ENCODE data around the gene MATN3. TPM values are rescaled to one million over a fixed set of nuclear protein-coding genes. Genes with fewer than 3 reads are reported as not detected.

MATN3 gene
- total RNA-seq, 1 donor from 2014 or later = 1.3 TPM

DNA sequence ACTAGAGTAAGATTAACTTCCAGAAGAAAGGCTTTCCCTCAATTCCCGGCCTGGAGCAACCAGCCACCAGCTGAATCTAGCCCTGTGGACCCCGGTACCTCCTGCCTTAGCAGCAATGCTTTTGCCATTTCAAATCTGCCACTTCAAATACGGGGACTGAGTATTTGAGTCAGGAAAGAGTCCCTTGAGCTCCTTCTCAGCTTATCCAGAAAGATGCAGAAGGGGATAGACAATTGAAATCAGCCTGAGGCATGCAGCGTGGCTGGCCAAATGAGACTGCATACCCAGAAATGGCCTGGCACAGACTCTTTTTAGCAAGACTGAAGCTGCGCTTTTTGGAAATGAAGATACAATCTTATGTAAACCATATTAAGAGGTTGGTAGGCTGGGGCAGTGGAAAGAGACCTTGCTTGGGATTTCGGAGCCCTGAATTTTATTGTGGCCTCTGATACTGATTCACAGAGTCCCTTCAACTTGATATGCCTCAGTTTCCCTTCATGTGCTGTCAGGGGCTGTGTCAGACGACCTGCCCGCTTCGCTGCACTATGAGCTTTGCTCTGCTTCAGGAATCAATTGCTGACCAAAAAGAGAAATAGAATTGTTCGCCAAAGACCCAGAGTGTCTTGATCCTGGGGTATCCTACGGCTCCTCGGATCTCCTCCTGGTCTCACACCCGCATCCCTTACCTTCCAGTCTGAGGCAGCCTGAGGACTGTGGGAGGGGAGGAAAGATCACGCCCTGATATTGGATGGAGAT is 1.0 kb downstream of the MATN3 start:
- H3K27me3 Mint-ChIP-seq (ENCODE audit: low read depth) = peaks cover 58% of the 10 kb centered on the region
- no peak overlapping the region for H3K27ac Mint-ChIP-seq (ENCODE audit: unreplicated experiment)
- no peak for DNase-seq (ENCODE audit: low read depth, low spot score)
- H3K4me1 Mint-ChIP-seq = peaks cover 13% of the 10 kb centered on the region
- H3K4me3 Mint-ChIP-seq = peak overlapping the region; percentile 84
- no peak for TF ChIP-seq CTCF (conservative IDR thresholded peaks at IDR 0.05)
- H3K36me3 Mint-ChIP-seq (ENCODE audit: low read depth) = no peaks in the 10 kb centered on the region
- H3K9me3 Mint-ChIP-seq = peaks cover 7% of the 10 kb centered on the region

GRCh38 chr2:20008703-20009102 is 3.8 kb downstream of the MATN3 start:
- no peak for DNase-seq (ENCODE audit: low read depth, low spot score)
- Mint-ChIP-seq H3K4me3 (no peak overlapping the region), H3K9me3 (no peaks in the 10 kb centered on the region), H3K27ac (ENCODE audit: unreplicated experiment) (no peak overlapping the region), H3K4me1 (peaks cover 13% of the 10 kb centered on the region), H3K36me3 (ENCODE audit: low read depth) (no peaks in the 10 kb centered on the region), H3K27me3 (ENCODE audit: low read depth) (peaks cover 44% of the 10 kb centered on the region)
- no peak for TF ChIP-seq CTCF (conservative IDR thresholded peaks at IDR 0.05)

DNA sequence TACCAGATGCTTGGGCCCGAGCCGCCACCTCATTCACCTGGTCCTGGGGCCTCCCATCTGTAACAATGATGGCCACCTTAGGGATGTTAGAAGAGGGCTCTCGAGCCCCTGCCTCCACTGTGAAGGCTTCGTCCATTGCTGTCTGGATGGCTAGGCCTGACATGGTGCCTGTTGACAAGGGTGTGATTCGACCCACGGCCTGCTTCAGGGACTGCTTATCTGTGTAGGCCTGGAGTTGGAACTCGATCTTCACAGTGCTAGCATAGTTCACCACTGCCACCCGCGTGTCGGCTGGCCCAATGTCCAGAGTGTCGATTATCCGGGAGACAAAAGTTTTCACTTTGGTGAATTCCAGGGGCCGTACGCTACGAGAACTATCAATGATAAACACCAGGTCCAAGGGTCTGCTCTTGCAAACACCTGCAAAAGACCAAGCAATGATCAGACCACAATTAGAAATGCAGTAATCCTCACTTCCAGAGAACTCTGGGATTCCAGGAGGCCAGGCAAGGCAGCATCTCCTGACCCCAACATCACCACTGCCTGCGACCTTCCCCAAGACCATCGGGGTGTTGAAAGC is 6.5 kb downstream of the MATN3 start:
- Mint-ChIP-seq H3K4me3 (no peak overlapping the region), H3K4me1 (no peaks in the 10 kb centered on the region), H3K27me3 (ENCODE audit: low read depth) (peaks cover 22% of the 10 kb centered on the region), H3K36me3 (ENCODE audit: low read depth) (no peaks in the 10 kb centered on the region), H3K9me3 (no peaks in the 10 kb centered on the region), H3K27ac (ENCODE audit: unreplicated experiment) (no peak overlapping the region)
- TF ChIP-seq CTCF (conservative IDR thresholded peaks at IDR 0.05) = no peak
- no peak for DNase-seq (ENCODE audit: low read depth, low spot score)

- Mint-ChIP-seq H3K4me3 (no peak overlapping the region), H3K27me3 (ENCODE audit: low read depth) (peaks cover 14% of the 10 kb centered on the region), H3K36me3 (ENCODE audit: low read depth) (no peaks in the 10 kb centered on the region), H3K4me1 (no peaks in the 10 kb centered on the region), H3K9me3 (no peaks in the 10 kb centered on the region), H3K27ac (ENCODE audit: unreplicated experiment) (no peak overlapping the region)
- no peak for TF ChIP-seq CTCF (conservative IDR thresholded peaks at IDR 0.05)
- no peak for DNase-seq (ENCODE audit: low read depth, low spot score)
Measured at GRCh38 chr2:20005067-20005627, 7.3 kb downstream of the MATN3 start.

- no peaks in the 10 kb centered on the region for H3K9me3 Mint-ChIP-seq
- no peak for TF ChIP-seq CTCF (conservative IDR thresholded peaks at IDR 0.05)
- H3K27me3 Mint-ChIP-seq (ENCODE audit: low read depth) = no peaks in the 10 kb centered on the region
- no peak for DNase-seq (ENCODE audit: low read depth, low spot score)
- no peaks in the 10 kb centered on the region for H3K4me1 Mint-ChIP-seq
- no peak overlapping the region for H3K4me3 Mint-ChIP-seq
- H3K36me3 Mint-ChIP-seq (ENCODE audit: low read depth) = no peaks in the 10 kb centered on the region
- no peak overlapping the region for H3K27ac Mint-ChIP-seq (ENCODE audit: unreplicated experiment)
Measured at GRCh38 chr2:20001361-20001863, 11.1 kb downstream of the MATN3 start.

Data from neural crest cell (in vitro differentiated cells).